Stimulated activated CD8-positive, alpha-beta memory T cell treated with anti-CD3 and anti-CD28 coated beads, Interleukin-12 subunit alpha, Interleukin-12 subunit beta, amount 100 ng/mL, for 24 hours (primary cell): ENCODE measurements around the gene DPPA3.
"Not testable (repeated sequence)": the region's sequence is repeated elsewhere in the genome, so short reads cannot be mapped to it uniquely, and the experiment has no call there.

Experiments used
- DNase-seq: peaks from one replicate; pipeline ENCODE4 v3.0.0-alpha.2; 2020; ENCODE audit errors: extremely low read depth

Gene DPPA3

DNA sequence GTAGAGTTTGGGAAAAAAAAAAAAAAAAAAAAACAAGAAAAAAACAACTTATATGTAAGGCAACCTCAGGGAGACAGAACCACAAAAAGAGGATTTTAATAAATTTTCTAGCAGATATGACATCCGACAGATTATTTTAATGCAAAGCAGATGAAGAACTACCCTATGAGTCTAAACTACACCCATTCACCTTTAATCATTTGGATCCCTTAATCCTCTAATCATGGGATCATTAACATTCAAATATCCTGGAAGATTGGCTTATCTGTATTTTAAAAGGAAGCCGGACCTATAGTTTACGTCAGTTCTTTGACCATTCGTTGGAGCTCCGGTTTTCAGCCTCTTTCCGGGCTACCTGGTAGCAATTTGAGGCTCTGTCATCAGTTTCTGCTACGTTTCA, at the start of gene DPPA3:
TSS of gene DPPA3 (plus strand) at position 301 of the 400 bp plus-strand sequence. CDS start 138 bp downstream, outside the sequence.
- DNase-seq: no peak

DNA sequence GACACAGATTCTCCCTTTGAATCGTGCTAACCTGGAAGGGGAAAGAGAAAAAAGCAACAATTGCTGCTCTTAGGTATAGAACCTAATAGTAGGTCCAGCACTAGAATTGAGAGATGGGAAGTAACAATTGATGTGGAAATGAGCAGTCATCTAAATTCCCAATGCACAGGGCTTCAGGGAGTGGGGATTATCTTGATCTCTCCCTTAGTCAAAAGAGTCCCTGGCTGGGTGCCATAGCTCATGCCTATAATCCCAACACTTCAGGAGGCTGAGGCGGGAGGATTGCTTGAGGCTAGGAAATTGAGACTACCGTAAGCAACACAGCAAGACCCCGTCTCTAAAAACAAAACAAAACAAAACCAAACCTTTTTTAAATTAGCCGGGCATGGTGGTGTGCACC, 49.5 kb upstream of the DPPA3 start:
- no peak for DNase-seq

DNA sequence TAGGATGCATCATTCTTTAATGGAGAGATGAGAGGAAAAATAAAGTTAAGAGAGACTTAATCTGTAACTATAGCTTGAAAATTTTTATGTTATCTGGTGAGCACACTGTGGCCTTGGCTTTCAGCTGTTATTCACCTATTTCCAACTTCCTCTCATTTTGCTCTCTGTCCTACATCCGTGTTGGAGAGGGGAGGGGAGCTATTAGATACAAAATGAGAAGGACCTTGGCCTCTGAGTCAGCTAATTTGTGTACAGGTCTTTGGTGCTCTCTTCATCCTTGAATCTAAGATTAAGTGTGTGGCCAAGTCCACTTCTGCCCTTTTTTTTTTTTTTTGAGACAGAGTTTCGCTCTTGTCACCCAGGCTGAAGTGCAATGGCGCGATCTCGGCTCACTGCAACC, 44.6 kb upstream of the DPPA3 start:
- DNase-seq: no peak

DNA sequence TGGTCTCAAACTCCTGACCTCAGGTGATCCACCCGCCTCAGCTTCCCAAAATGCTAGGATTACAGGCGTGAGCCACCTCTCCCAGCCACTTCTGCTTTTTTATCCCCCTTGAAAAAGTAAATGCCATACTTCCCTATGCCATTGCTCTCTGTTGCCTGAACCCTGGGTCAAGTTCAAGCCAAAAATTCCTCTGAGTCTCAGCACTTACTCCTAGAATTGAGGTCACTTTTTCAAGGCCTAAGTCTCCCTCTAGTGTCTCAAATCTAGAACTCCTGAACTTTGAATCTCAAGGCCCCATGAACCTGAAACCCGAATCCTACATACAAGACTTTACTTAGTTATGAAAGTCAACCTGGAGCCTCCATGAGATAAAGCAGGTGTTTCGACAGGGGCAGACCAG, 44.1 kb upstream of the DPPA3 start:
- DNase-seq: no peak

DNA sequence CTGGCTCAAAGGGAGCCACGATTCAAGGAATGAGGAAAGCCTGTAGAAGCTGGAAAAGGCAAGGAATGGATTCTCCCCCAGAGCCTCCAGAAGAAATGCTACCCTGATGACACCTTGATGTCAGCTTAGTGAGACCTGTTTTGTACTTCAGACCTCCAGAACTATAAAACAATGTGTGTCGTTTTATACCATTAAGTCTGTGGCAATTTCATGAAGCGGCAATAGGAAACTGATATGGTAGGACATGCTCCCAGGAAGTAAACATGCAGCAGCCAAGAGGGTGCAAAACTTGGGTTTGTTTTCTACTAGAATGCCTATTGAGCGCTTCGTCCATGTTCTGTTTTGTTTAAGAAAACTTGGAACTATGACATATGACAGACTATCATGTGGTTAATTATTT, 43.1 kb upstream of the DPPA3 start:
- DNase-seq: no peak

DNA sequence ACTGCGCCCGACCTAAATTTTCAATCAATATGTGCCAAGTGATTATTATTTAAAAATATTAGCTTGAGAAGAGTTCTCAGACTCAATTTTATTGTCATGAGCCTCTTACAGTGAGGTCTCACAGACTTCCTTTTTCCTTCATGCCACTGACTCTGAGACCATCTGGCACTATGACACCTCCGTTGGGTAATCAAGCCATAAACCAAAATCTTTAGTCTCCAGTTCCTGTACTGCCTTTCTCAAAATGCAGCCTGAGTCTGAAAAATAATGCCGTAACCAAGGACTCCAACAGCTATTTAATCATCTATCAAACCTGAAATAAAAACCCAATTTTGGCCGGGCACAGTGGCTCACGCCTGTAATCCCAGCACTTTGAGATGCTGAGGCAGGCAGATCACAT, 35.8 kb upstream of the DPPA3 start:
- DNase-seq: not testable (repeated sequence)

DNA sequence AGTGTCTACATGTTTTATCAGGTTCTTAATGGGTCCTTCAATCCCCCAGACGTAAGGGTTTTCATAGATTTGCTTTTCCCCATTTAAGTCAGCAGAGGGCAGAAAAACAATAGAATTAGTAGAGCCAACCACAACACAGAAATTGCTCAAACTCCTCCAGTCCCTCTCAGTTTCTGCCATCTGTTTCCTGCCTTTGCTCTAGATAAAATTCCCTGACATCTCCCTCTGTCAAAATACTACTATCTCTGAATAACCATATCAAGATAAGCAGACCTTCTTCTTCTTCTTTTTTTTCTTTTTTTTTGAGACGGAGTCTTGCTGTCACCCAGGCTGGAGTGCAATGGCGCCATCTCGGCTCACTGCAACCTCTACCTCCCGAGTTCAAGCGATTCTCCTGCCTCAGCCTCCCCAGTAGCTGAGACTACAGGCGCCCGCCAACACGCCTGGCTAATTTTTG, 33.8 kb upstream of the DPPA3 start:
- not testable (repeated sequence) for DNase-seq

DNA sequence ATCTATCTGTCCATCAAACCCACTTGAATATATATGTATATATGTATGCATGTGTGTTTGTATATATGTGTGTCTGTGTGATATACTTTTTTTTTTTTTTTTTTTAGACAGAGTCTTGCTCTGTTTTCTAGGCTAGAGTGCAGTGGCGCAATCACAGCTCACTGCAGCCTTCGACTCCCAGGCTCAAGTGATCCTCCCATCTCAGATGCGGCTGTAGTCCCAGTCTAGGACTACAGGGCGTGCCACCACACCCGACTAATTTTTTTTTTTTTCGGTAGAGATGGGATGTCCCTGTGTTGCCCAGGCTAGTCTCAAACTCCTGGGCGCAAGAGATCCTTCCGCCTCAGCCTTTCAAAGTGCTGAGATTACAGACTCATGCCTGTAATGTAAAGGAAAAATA, 32.5 kb upstream of the DPPA3 start:
- DNase-seq: no peak

DNA sequence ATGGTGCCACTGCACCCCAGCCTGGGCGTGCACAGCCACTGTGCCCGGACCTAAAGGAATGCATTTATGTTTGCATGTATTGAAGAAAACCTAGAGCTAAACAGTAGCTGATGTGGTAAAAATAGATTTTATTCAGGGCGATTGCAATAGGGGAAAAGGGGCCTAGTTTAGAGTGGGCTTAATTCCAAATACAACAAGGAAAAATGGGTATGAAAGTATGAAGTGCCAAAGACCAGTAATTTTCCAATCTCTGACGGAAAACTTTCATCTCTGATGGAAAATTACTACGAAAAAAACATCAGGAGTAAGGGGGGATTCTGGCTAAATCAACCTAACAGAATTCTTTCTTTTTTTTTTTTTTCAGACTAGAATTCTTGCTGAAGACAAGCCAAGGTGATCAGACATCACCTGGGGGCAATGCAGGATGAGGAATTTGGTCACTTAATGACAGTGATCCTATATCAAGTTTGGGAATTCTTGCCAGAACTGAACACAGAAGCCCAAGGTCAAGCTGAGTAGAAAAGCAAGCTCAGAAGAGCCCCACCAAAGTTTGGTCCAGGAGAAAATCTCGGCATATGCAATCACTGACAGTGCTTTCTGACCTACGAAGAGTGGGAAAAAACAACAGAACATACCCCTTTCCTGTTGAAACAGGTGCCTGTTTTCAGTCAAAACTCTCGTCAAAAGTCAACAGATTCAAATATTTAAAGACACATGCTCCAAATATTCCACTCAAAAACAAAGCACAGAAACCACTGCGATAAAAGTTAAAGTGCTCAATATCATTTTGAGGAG, 31.8 kb upstream of the DPPA3 start:
- DNase-seq: no peak

DNA sequence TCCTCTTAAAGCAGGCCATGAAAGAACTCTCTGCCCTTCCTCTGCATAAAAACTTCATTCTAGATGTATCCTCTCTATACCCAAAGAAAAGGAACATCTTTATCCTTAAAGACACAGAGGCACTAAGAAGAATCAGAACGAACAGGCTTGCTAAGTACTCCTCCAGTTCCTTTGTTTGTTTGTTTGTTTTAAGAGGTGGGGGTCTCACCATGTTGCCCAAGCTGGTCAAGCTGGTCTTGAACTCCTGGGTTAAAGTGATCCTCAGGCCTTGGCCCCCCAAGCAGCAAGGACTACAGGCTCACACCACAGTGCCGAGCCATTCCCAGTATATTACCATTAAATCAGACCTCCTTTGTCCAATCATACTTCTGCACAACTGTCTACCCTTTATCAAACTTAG, 29.7 kb upstream of the DPPA3 start:
- DNase-seq: no peak

DNA sequence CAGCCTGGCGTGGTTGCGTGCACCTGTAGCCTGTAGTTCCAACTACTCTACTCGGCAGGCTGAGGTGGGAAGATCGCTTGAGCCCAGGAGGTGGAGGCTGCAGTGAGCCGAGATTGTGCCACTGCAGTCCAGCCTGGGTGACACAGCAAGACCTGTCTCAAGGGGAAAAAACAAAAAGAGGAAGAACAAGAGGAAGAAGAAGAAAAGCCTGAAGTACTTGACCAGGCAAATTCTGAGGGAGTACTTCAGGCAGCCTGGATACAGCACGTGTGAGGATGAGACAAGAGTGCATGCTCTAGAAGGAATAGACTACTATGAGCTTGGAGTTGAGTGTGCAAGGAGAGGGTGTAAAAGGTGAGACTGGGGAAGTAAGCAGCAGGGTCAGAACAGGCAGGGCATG, 17.4 kb upstream of the DPPA3 start:
- no peak for DNase-seq

DNA sequence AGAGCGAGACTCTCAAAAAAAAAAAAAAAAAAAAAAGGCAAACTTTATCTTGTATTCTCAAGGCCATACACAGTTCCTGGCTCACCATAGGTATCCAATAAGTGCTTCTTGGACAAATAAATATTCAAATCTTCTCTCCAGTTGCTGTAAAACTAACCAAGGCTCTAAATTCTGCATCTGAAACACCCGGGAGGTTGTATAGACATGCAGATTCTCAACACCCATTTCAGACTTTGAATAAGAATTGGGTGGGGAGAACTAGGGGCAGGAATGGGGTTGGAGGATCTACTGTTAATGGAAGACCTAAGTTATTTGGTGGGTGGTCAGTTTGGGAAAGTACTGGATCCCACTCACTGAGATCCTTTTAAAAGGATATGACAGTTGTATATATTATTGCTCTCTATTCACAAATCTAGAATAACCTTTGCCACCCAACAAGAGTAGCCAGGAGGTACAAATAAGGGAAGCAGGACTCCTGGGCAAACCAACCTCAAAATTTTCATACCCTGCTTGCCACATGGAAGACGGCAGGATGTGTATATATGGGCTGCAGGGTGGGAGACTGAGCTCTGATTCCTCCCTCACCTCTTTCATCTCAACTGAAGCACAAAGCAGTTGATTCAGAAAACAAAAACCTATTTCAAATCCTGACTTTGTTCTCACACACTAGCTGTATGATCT, 16.5 kb upstream of the DPPA3 start:
- no peak for DNase-seq

DNA sequence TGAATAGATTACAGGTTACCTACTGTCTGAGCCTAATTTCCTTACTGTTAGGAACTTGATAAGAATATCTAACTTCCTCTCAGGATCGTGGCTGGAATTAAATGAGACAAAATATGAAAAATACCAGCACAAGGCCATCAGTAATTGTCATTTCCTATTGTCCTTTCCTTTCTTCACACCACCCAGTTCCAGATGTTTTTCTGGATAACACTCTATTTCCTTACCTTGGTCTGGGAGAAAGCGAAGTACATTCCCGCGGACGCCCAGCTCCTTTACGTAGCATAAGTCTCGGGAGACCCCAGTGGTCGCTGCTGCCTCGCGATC, 16.0 kb upstream of the DPPA3 start:
- DNase-seq: no peak

DNA sequence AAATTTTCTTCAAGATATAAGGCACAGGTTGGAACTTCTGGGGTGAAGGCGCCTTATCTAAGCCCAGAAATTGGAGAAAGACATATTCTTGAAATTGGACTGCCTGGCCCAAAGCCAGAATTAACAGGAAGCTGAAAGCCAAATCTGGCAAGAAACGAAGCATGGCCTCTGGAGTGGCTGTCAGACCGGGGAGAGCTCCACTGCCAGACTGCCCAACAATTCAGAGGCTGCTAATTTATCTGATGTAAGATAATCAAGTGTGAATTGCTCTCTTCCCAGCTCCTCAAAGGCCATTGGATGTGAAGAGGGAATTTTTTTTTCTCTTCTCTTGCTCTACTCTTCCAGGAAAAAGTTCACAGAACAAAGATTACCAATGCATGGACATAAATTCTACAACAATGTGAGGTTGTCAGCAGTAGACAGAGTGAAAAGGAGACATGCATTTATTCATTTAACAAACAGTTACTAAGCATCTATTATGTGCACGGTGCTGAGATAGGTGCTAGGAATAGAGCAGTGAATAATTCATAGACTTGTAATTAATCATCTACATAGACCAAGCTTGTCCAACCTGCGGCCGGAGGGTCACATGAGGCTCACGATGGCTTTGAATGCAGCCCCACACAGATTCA, 15.6 kb upstream of the DPPA3 start, which contains the start of gene GDF3:
TSS of gene GDF3 (minus strand) at position 210 of the 632 bp plus-strand sequence. CDS start at position 163, 47 bp downstream.
- no peak for DNase-seq

DNA sequence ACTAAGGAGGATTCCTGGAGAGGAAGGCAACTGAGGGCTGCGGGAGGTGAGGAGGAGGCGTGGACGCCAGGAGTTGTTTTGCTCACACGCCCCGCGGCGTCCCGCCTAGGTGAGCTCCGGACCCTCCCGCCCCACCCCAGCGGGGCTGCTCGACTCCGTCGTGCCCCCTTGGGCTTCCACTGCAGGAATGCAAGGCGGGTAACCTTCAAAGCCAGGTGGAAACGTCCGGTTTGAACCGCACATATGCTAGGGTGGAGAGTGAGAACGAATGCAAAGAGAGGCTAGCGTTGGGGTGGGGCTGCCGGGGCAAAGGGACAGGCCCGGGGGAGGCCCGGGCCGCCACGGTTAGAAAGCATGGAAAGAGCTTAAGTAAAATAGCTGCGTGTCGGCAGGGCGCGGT, 5.4 kb upstream of the DPPA3 start:
- DNase-seq: no peak

DNA sequence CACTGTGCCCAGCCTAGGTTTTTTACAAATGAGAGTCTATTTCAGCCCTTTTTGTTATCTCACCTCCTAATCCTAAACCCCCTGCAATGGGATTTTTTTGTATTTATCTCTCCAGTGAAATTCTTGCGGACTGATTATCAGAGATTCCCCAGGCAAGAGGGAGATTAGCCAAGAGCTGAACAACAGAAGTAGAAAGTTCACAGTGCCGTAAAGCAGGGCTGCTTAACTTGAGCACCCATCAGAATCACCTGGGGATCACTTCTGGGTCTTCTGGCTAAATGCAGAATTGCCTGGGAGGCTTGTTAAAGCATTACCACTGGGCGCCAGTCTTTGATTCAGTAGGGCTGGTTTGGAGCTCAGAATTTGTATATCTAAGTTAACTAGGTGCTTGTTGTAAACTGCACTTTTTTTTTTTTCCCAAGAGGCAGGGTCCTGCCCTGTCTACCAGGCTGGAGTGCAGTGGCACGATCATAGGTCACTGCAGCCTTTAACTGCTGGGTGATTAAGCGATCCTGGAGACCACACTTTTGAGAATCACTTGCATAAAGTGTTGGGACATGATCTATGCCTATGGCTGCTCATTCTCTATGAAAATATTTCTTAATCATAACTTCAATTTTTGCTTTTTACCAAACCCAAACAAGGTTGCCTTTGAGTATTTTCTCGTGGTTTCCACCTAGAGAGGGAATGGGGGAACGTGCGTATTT, 1.1 kb upstream of the DPPA3 start:
- DNase-seq: no peak

DNA sequence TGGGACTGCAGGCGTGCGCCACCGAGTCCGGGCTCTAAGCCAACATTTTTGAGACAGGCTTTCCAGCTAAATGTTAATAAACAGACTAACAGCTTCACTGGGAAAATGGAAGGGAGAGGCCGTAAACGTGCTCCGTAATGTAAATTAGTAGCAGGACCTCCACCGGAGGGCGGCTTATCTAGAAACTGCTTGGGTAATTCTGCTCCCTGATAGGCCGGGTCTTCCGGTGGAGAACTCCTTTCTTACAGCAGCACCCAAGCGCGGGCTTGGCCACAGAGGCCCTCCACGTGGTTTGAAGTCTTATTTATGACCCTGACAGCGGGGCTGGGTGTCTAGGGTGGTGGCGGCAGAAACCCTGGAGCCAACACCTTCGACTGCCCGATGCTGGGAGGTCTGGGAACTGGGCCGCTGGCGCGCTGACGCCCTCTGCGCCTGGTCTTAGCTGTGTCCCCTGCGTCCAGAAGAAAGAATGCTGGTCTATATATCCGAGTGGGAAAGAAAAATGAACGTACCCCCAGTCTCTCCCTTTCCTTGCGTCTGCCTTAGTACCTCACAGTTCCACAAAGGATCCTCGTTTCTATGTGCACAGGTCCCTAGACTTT, 1.7 kb downstream of the DPPA3 start:
- DNase-seq: no peak

DNA sequence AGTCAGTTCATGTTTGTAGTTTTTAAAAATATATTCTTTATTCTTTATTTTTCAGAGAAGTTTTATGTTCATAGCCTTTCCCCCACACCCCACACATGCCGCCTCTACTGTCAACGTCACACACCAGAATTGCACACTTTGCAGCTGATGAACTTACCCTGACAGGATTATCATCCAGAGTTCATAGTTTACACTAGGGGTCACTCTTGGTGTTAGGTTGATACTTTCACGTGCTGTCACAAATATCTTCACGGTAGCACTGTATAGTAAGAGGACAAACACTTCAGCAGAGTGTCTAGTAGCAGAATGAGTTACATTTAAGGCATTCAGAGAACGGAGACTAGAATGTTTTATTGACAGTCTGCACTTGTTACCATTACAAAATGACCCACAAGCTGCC, 5.1 kb downstream of the DPPA3 start:
- no peak for DNase-seq

DNA sequence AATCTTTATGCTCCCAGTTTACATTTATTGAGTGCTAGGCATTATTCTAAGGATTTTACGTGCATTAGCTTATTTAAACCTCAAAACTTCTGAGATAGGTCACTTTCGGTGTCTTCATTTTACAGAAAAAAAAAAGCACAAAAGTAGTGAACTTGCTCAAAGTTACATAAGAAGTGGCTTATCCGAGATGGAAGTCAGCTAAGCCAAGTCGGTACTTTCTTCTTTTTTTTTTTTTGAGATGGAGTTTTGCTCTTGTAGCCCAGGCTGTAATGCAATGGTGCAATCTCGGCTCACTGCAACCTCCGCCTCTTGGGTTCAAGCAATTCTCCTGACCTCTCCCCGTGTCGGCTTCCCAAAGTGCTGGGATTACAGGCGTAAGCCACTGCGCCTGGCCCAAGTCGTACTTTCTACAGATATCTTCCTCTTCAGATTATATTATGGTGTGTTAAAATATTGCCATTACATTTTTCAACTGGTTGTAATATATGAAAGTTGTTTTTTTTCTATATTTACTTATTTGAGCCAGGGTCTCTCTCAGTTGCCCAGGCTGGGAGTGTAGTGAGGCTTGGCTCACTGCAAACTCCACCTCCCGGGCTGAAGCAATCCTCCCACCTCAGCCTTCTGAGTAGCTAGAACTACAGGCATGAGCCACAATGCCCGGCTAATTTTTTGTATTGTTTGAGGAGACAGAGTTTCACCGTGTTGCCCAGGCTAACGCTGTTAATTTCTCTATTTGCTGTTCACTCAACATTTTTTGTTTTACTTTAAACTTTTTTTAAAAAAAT, 8.9 kb downstream of the DPPA3 start:
- DNase-seq: no peak

DNA sequence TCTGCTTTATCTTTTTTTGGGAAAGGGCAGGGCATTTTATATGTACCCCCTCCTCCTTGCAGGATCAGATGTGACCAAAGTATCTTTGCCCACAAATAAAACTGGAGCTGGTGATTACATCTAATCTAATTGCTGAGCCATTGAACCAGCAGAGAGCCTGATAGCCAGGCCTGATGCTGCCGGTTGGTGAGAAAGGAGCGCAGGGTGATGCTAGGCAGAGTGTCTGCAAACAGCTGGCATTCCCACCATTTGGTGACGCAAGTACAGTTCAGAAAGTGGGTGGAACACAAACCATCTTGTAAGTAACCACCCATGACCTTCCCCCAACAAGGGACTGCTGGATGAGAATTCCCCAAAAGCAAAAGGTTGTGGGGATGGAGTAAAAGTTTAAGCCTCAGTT, 12.7 kb downstream of the DPPA3 start:
- DNase-seq: no peak

DNA sequence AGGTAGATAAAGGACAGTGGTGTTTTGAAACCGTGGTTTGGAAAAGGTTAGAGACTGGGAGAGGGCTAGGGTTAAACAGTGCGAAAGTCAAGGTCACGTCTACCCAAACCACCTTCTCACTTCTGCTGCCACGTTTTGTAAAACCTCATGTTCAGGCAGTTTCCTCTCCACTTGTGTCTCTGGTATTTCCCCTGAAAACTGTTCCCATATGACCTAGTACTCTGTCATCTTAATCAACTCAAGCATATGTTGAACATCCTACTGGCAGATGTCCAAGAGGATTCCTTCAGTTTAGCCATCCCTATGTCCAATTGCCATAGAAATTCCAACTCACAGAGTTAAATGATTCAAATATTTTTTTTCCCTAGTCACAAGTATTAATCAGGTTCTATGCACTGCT, 18.5 kb downstream of the DPPA3 start:
- DNase-seq: no peak
